Mucosa of descending colon (tissue), 3 donors: ENCODE results near the gene FHDC1. TPM values are rescaled to one million over a fixed set of nuclear protein-coding genes. Genes with fewer than 3 reads are reported as not detected.

ENCODE experiments used
- ATAC-seq: fragments of 200-7000 bp; cut with Tn5 transposase; one replicate; pipeline ENCODE4 v1.9.1; 2020; ENCODE audit warnings: mild to moderate bottlenecking, moderate library complexity
- DNase-seq, 3 donors: peaks; one replicate each; pipeline ENCODE4 v3.0.0-alpha.2; 2020
- H3K36me3 ChIP-seq: fragments of 200-600 bp; one replicate; pipeline ENCODE4 v1.8.0; 2021; ENCODE audit warnings: low read depth, mild to moderate bottlenecking
- H3K4me1 ChIP-seq: fragments of 200-600 bp; one replicate; pipeline ENCODE4 v1.8.0; 2021; ENCODE audit warnings: low read depth, mild to moderate bottlenecking
- H3K4me3 ChIP-seq: fragments of 200-600 bp; one replicate; pipeline ENCODE4 v1.8.0; 2021; ENCODE audit warnings: mild to moderate bottlenecking
- H3K9me3 ChIP-seq: fragments of 200-600 bp; one replicate; pipeline ENCODE4 v1.8.0; 2021; ENCODE audit warnings: mild to moderate bottlenecking
- intact Hi-C, 2 donors: fragments of 100-400 bp; cut with DNase I in 1 of 2; cut with micrococcal nuclease in 1 of 2; formaldehyde crosslinking; loops; one replicate each; pipeline versions ENCODE4 v1.11.0 to v1.11.1; 2022; cut with DNase I, micrococcal nuclease
- total RNA-seq, 3 donors: library from RNA; stranded (reverse); fragmentation: NEBNext Ultra II Directional in 2 of 3; extraction: Animal tissue kit (Norgen Biotek cat#: 25700) in 2 of 3; gene quantifications; one replicate each; pipeline versions ENCODE4 v1.2.1 to v1.2.4, GENCODE V29; 2021 to 2023
- TF ChIP-seq, protein P1 (sequence below): fragments of 200-600 bp; IDR thresholded peaks from one replicate; pipeline ENCODE4 v1.8.0; 2022; ENCODE audit warnings: antibody characterized with exemption, mild to moderate bottlenecking
- donor health status: DM: no; HTN: no; CAD: no; lungs with moderate emphysema.
- donor health status: DM: no; HTN: no; CAD: no.
- donor health status: DM: no; HTN: yes; CAD: no.

FHDC1 gene
- total RNA-seq, 3 donors from 2014 or later, result 8.8 to 16.1 (median 14.1) TPM

- Histone ChIP-seq H3K4me1 (peaks cover 25% of the 10 kb centered on the region), H3K4me3 (no peak overlapping the region), H3K36me3 (no peaks in the 10 kb centered on the region), H3K9me3 (no peaks in the 10 kb centered on the region)
- TF ChIP-seq, protein P1, sequence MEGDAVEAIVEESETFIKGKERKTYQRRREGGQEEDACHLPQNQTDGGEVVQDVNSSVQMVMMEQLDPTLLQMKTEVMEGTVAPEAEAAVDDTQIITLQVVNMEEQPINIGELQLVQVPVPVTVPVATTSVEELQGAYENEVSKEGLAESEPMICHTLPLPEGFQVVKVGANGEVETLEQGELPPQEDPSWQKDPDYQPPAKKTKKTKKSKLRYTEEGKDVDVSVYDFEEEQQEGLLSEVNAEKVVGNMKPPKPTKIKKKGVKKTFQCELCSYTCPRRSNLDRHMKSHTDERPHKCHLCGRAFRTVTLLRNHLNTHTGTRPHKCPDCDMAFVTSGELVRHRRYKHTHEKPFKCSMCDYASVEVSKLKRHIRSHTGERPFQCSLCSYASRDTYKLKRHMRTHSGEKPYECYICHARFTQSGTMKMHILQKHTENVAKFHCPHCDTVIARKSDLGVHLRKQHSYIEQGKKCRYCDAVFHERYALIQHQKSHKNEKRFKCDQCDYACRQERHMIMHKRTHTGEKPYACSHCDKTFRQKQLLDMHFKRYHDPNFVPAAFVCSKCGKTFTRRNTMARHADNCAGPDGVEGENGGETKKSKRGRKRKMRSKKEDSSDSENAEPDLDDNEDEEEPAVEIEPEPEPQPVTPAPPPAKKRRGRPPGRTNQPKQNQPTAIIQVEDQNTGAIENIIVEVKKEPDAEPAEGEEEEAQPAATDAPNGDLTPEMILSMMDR, result no peak
- ATAC-seq, result no peak
- no peak for DNase-seq
- intact Hi-C loops, result loop anchor here in 1 of 2 donors (5.0 kb wide), 1 partner anchor 177 kb away; no protein-coding TSS in a partner anchor
These were observed 23.0 kb downstream of the FHDC1 start for GRCh38 chr4:152959080-152959479.

DNA sequence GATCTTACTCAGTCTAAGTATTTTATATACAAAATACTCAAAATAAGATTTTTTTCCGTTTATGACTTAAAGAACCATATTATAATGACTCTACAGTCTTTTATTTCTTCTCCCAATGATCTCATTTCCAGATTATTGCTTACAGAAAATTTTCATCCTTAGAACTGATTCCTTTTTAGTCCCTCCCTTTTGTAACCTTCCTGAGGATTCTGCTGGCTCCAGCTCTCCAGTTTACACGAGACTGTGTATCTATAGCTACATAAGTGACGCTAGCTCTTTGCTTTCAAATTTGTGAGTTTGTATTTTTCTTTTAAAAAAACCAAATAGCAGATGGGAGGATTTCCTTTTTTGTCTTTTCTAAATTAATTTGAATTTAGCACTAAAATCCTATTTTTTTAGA, 24.0 kb downstream of the FHDC1 start:
- Histone ChIP-seq H3K9me3 (no peaks in the 10 kb centered on the region), H3K4me1 (peaks cover 25% of the 10 kb centered on the region), H3K36me3 (no peaks in the 10 kb centered on the region), H3K4me3 (no peak overlapping the region)
- intact Hi-C loops, result no loop called here
- ATAC-seq (no peak), DNase-seq (no peak)
- TF ChIP-seq, protein P1, result no peak

DNA sequence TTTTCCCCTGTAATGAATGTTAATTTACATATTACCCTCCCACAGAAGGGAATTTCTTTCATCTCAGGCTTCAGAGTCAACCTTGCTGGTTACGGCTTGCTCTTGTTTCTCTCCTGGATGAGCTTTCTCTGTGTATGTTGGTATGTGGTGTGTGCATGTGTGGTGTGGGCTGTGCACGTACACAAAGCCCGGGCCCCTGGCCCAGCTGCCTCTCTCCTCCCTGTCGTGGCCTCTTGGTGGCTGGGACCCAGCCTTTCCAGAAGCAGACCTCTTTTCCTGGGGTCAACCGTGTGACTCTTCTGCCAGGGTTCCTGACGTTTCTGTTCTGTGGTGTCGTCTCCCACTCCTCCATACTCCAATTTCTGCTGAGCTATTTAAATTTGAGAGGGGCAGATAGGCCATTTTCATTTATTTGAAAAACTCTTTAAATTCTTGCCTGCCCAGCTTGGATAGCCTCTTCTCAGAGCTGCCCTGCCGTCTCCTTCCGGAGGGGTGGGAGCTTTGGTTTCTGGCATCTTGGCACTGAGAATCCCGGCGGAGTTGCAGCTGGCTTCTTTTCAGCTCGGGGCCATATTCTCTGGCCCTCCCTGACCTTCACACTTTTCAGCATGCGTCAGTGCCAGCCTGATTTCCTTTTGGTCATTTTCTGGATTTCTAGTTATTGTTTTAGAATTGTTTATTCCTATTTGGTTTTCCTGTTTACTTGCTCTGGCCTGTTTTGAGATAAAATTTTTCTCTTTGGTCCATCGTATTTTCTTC, 25.1 kb downstream of the FHDC1 start:
- intact Hi-C loops, result no loop called here
- Histone ChIP-seq H3K36me3 (no peaks in the 10 kb centered on the region), H3K4me3 (no peak overlapping the region), H3K9me3 (no peaks in the 10 kb centered on the region), H3K4me1 (peaks cover 23% of the 10 kb centered on the region)
- TF ChIP-seq, protein P1, result no peak
- no peak for ATAC-seq
- no peak for DNase-seq

GRCh38 chr4:152961773-152962115, 25.6 kb downstream of the FHDC1 start:
- intact Hi-C loops, result no loop called here
- no peaks in the 10 kb centered on the region for H3K9me3 ChIP-seq
- TF ChIP-seq, protein P1, result no peak
- H3K4me3 ChIP-seq, result no peak overlapping the region
- no peak for ATAC-seq
- DNase-seq, result no peak
- peaks cover 17% of the 10 kb centered on the region for H3K4me1 ChIP-seq
- no peaks in the 10 kb centered on the region for H3K36me3 ChIP-seq

DNA sequence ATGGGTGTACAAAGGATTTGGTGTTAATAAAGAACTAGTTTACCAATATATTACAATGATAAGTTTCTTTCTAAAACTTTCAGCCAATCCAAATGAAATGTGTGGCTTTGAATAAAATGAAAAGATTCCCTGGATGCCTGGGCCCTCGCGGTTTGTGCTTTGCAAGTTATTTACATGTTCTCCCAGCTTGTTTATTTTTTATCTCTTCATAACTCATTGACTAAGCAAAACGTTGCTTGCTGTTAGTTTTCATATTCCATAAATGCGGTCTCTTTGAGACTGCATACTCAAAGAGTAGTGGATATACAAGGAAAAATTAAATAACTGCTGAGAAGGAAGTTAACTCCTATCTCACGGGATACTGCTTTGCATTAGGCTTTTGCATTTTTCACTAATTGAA, 26.0 kb downstream of the FHDC1 start:
- TF ChIP-seq, protein P1, result no peak
- Histone ChIP-seq H3K9me3 (no peaks in the 10 kb centered on the region), H3K4me1 (peaks cover 13% of the 10 kb centered on the region), H3K4me3 (no peak overlapping the region), H3K36me3 (no peaks in the 10 kb centered on the region)
- intact Hi-C loops, result no loop called here
- no peak for ATAC-seq
- no peak for DNase-seq

DNA sequence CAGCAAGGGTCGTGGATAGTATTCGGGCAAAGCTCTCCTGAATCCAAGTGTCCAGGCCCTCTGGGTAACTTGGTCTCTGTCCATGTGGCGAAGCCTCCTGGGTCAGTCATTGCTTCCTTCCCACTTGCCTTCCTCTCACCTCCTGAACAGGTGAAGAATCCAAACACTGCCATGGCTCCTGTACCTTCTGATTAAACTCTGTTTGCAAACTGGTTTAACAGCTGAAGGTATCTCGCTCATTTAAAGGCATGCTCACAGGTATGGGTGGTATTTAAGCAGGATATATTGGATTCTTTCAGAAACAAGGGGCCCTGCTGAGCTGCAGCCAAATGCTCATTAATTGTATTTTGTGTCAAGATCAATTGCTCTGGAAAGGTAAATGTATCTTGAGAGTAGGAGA, 28.2 kb downstream of the FHDC1 start:
- Histone ChIP-seq H3K4me1 (no peaks in the 10 kb centered on the region), H3K36me3 (no peaks in the 10 kb centered on the region), H3K4me3 (no peak overlapping the region), H3K9me3 (no peaks in the 10 kb centered on the region)
- intact Hi-C loops, result no loop called here
- DNase-seq (no peak), ATAC-seq (no peak)
- TF ChIP-seq, protein P1, result no peak
